ENCODE measurements around the gene AK4. TPM values are rescaled to one million over a fixed set of nuclear protein-coding genes. Genes with fewer than 3 reads are reported as not detected.
"Not testable (repeated sequence)": the region's sequence is repeated elsewhere in the genome, so short reads cannot be mapped to it uniquely, and the experiment has no call there.

AK4 gene
- total RNA-seq = 10 to 100 TPM; 39.9 to 83.2 (median 49.0) TPM

DNA sequence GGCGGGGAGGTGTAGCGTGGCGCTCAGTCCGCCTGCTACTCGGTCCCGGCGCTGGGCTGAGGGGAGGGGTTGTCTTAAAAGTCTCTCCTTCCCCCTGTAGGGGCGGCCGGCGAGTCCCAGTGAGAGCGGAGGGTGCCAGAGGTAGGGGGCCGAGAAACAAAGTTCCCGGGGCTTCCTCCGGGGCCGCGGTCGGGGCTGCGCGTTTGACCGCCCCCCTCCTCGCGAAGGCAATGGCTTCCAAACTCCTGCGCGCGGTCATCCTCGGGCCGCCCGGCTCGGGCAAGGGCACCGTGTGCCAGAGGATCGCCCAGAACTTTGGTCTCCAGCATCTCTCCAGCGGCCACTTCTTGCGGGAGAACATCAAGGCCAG, at the start of gene AK4:
Gene AK4, plus strand, starts transcription at position 26 of the 370 bp plus-strand sequence. Its CDS starts 205 bp downstream, at position 231.
- DNase-seq (ENCODE audit: low spot score in 2 of 2); intact Hi-C loops (cut with DNase I; ENCODE audit: low total_unique reads): not testable (repeated sequence)
- WGBS, 2 donors = 0% methylated on average over 5 to 11 of the region's 33 CpGs
- H3K4me3 ChIP-seq (ENCODE audit: low read depth, poor library complexity, severe bottlenecking) = peak within 1 kb of the TSS; percentile 47

- no peak for TF ChIP-seq POLR2A (IDR thresholded peaks at IDR 0.05)
- no peak for TF ChIP-seq CTCF (IDR thresholded peaks at IDR 0.05)
- 95 to 96% methylated on average over 3 of the region's 3 CpGs for WGBS, 2 donors
- DNase-seq (ENCODE audit: low spot score in 2 of 2) = no peak
- no peak overlapping the region for H3K4me3 ChIP-seq (ENCODE audit: low read depth, poor library complexity, severe bottlenecking)
- intact Hi-C loops (cut with DNase I; ENCODE audit: low total_unique reads) = no loop called here
Observed at GRCh38 chr1:65103807-65104206, 44.2 kb upstream of the AK4 start.

GRCh38 chr1:65104854-65105534, 43.0 kb upstream of the AK4 start:
- DNase-seq (ENCODE audit: low spot score in 2 of 2) = no peak
- 66 to 71% methylated on average over 1 of the region's 1 CpG for WGBS, 2 donors
- no peak for TF ChIP-seq POLR2A (IDR thresholded peaks at IDR 0.05)
- no peak for TF ChIP-seq CTCF (IDR thresholded peaks at IDR 0.05)
- intact Hi-C loops (cut with DNase I; ENCODE audit: low total_unique reads) = no loop called here
- H3K4me3 ChIP-seq (ENCODE audit: low read depth, poor library complexity, severe bottlenecking) = no peak overlapping the region

- H3K4me3 ChIP-seq (ENCODE audit: low read depth, poor library complexity, severe bottlenecking) = no peak overlapping the region
- intact Hi-C loops (cut with DNase I; ENCODE audit: low total_unique reads) = no loop called here
- no peak for TF ChIP-seq CTCF (IDR thresholded peaks at IDR 0.05)
- TF ChIP-seq POLR2A (IDR thresholded peaks at IDR 0.05) = no peak
- no peak for DNase-seq (ENCODE audit: low spot score in 2 of 2)
- 59 to 62% methylated on average over 4 of the region's 4 CpGs for whole genome bisulfite sequencing, 2 donors
Observed at GRCh38 chr1:65105596-65105995, 42.4 kb upstream of the AK4 start.

GRCh38 chr1:65108025-65108642, 39.9 kb upstream of the AK4 start:
- TF ChIP-seq CTCF (IDR thresholded peaks at IDR 0.05) = no peak
- TF ChIP-seq POLR2A (IDR thresholded peaks at IDR 0.05) = no peak
- intact Hi-C loops (cut with DNase I; ENCODE audit: low total_unique reads) = no loop called here
- no peak overlapping the region for H3K4me3 ChIP-seq (ENCODE audit: low read depth, poor library complexity, severe bottlenecking)
- no peak for DNase-seq (ENCODE audit: low spot score in 2 of 2)
- 80 to 83% methylated on average over 4 of the region's 4 CpGs for WGBS, 2 donors

- intact Hi-C loops (cut with DNase I; ENCODE audit: low total_unique reads) = no loop called here
- WGBS, 2 donors = 72 to 80% methylated on average over 4 of the region's 4 CpGs
- no peak overlapping the region for H3K4me3 ChIP-seq (ENCODE audit: low read depth, poor library complexity, severe bottlenecking)
- TF ChIP-seq CTCF (IDR thresholded peaks at IDR 0.05) = no peak
- no peak for TF ChIP-seq POLR2A (IDR thresholded peaks at IDR 0.05)
- no peak for DNase-seq (ENCODE audit: low spot score in 2 of 2)
Observed at GRCh38 chr1:65109487-65109886, 38.5 kb upstream of the AK4 start.

All from lower leg skin (tissue), 4 donors.